ENCODE results near the gene HEATR5A.
A peak's percentile ranks its signal among the peaks of the same experiment; 100 is the strongest.
"Not testable (repeated sequence)": the region's sequence is repeated elsewhere in the genome, so short reads cannot be mapped to it uniquely, and the experiment has no call there.

The HEATR5A gene

DNA sequence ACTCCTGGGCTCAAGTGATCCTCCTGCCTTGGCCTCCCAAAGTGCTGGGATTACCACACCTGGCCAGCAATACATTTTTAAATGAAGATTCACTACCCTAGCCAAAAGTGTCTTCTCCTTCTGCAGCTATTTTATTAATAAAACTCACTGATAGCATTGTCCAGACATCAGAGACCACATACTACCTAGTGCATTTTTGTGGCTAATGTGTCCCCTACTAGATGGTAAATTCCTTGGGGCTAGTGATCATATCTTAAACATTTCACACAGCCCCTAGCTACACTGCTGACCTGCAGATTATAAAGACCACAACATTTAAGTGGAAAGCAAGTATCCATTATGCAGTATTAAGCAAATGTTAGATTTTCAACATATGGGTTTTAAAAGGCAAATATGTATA lies 19.9 kb upstream of the HEATR5A start:
- ATAC-seq (replicated peaks) = no peak
- peaks cover 5 to 31% of the 10 kb centered on the region in 2 donors for H3K36me3 Mint-ChIP-seq
- no peaks in the 10 kb centered on the region for H3K27me3 Mint-ChIP-seq
- no peak for DNase-seq
- H3K4me1 Mint-ChIP-seq = peaks cover 10 to 12% of the 10 kb centered on the region in 2 donors
- no peak overlapping the region for H3K4me3 Mint-ChIP-seq
- no peaks in the 10 kb centered on the region for H3K9me3 Mint-ChIP-seq
- no peak overlapping the region for H3K27ac Mint-ChIP-seq

DNA sequence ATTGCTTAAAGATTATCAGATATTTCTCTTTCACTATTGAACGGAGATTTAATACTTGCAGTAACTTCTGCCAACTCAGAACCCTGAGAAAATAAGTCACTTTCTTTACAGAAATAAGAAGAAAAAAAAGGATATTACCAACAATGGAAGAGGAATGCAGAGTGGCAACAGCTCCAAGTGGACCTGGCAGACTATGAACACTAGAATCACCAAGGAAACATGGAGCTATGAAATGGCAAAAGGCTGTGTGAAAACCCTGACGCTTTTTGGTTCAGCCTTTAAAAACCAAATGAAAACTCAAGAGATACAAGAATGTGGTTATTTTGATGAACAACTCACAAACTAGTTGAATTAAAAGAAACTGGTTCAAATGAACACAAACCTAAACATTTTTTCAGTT lies 19.2 kb upstream of the HEATR5A start:
- Mint-ChIP-seq H3K27ac (no peak overlapping the region), H3K9me3 (no peaks in the 10 kb centered on the region), H3K27me3 (no peaks in the 10 kb centered on the region), H3K4me1 (peaks cover 11 to 12% of the 10 kb centered on the region in 2 donors), H3K36me3 (peaks cover 5 to 34% of the 10 kb centered on the region in 2 donors), H3K4me3 (no peak overlapping the region)
- no peak for DNase-seq
- no peak for ATAC-seq (replicated peaks)

DNA sequence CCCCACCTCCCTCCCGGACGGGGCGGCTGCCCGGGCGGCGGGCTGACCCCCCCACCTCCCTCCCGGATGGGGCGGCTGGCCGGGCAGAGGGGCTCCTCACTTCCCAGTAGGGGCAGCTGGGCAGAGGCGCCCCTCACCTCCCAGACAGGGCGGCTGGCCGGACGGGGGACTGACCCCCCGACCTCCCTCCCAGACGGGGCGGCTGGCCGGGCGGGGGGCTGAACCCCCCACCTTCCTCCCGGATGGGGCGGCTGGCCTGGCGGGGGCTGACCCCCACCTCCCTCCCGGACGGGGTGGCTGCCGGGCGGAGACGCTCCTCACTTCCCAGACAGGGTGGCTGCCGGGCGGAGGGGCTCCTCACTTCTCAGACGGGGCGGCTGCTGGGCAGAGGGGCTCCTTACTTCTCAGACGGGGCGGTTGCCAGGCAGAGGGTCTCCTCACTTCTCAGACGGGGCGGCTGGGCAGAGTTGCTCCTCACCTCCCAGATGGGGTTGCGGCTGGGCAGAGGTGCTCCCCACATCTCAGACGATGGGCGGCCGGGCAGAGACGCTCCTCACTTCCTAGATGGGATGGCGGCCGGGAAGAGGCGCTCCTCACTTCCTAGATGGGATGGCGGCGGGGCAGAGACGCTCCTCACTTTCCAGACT lies 16.8 kb upstream of the HEATR5A start:
- not testable (repeated sequence) for ATAC-seq (replicated peaks); H3K27me3 Mint-ChIP-seq

DNA sequence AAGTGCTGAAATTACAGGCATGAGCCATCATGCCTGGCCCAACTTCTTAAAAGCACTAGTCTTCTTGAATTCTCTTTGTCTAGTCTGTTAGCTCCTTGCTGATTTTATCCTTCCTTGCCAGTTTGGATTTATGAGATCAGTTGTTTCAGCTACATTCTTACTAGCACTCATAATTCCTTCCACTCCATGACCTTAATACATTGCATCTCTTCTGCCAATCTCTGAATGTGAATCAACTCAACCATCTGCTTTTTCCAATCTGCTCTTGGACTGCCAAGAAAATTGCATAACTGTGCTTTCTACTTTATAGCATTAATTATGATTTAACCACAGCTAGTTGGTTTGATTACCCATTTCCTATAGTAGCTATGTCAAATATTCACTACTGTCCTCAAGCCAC lies 14.9 kb upstream of the HEATR5A start:
- no peak for DNase-seq
- Mint-ChIP-seq H3K36me3 (peaks cover 20 to 46% of the 10 kb centered on the region in 2 donors), H3K27me3 (no peaks in the 10 kb centered on the region), H3K27ac (no peak overlapping the region), H3K9me3 (peaks cover 5 to 6% of the 10 kb centered on the region in 2 donors), H3K4me3 (no peak overlapping the region), H3K4me1 (peaks cover 11 to 12% of the 10 kb centered on the region in 2 donors)
- ATAC-seq (replicated peaks) = no peak

More for the DNA sequence above, 16.8 kb upstream of the HEATR5A start:
- not testable (repeated sequence) for H3K9me3 Mint-ChIP-seq, DNase-seq, H3K27ac Mint-ChIP-seq, H3K4me3 Mint-ChIP-seq
- Mint-ChIP-seq H3K36me3 (peaks cover 8 to 36% of the 10 kb centered on the region in 2 donors), H3K4me1 (peaks cover 11 to 12% of the 10 kb centered on the region in 2 donors)

DNA sequence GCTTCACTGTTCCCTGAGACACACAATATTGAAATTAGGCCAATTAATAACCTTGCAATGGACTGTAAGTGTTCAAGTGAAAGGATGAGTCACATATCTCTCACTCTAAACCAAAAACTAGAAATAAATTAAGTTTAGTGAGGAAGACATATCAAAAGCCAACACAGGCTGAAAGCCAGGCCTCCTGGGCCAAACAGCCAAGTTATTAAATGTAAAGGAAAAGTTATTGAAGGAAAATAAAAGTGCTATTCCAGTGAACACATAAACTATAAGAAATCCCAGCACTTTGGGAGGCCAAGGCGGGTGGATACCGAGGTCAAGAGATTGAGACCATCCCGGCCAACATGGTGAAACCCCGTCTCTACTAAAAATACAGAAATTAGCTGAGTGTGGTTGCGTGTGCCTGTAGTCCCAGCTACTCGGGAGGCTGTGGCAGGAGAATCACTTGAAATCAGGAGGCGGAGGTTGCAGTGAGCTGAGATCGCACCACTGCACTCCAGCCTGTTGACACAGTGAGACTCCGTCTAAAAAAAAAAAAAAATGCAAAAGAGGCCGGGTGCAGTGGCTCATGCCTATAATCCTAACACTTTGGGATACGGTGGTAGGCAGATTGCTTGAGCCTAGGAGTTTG lies 10.4 kb upstream of the HEATR5A start:
- DNase-seq = no peak
- Mint-ChIP-seq H3K27me3 (no peaks in the 10 kb centered on the region), H3K4me3 (no peak overlapping the region), H3K9me3 (peaks cover 5 to 6% of the 10 kb centered on the region in 2 donors), H3K27ac (no peak overlapping the region), H3K36me3 (peaks cover 18 to 34% of the 10 kb centered on the region in 2 donors), H3K4me1 (peaks cover 5 to 6% of the 10 kb centered on the region in 2 donors)
- ATAC-seq (replicated peaks) = no peak

DNA sequence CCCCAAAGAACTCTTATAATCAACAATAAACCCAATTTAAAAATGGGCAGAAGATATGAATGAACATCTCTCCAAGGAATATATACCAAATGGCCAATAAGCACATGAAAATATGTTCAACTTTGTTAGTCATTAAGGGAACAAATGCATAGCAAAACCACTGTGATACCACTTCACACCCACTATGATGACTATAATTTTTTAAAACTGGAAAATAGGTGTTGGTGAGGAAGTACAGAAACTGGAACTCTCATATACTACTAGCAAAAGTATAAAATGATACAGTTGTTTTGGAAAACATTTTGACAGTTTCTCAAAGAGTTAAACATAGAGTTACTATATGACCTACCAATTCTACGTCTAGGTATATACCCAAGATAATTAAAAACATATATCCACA lies 9.4 kb upstream of the HEATR5A start:
- H3K4me3 Mint-ChIP-seq = no peak overlapping the region
- H3K36me3 Mint-ChIP-seq = peaks cover 18 to 28% of the 10 kb centered on the region in 2 donors
- no peak for DNase-seq
- H3K27me3 Mint-ChIP-seq = no peaks in the 10 kb centered on the region
- H3K27ac Mint-ChIP-seq = no peak overlapping the region
- peaks cover 5 to 6% of the 10 kb centered on the region in 2 donors for H3K9me3 Mint-ChIP-seq
- ATAC-seq (replicated peaks) = no peak
- H3K4me1 Mint-ChIP-seq = no peaks in the 10 kb centered on the region

DNA sequence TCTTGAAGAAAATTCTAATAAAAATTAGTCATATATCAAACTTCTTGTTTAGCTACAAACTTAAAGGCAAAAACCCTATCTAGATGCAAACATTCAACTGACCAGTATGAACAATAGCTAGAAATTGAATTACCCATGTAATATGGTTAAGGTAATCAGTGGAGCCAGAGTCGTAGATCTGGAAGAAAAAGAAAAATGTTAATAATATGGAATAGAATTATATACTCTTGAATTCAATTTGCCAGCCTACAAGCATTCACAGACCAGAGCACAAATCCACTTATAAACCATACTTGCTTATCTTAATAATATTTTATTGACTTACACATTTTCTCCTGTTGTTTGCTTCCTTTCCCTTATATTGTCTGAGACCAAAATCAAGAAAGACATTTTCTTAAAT lies 7.7 kb upstream of the HEATR5A start:
- Mint-ChIP-seq H3K9me3 (peaks cover 5 to 6% of the 10 kb centered on the region in 2 donors), H3K4me3 (no peak overlapping the region), H3K4me1 (no peaks in the 10 kb centered on the region), H3K27ac (no peak overlapping the region), H3K27me3 (no peaks in the 10 kb centered on the region), H3K36me3 (peaks cover 20 to 22% of the 10 kb centered on the region in 2 donors)
- no peak for ATAC-seq (replicated peaks)
- no peak for DNase-seq

DNA sequence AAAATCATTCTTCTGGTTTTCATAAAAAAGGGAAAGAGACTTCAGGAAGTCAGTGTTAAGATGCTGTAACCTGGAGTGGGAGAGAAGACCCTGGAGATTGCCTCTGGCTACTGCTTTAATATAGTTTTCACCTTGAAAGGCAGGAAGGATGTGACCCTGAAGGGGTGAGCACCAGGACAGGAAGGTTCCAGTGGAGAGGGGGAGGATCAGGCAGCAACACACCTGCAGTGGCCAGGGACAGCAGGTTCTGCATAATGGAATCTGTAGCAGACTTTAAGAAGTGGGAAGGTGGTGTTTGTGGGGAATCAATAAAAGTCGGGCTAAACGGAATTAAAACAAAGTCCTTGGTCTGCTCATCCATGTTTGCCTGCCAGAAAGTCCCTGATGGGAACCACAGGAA lies 6.3 kb upstream of the HEATR5A start:
- H3K4me3 Mint-ChIP-seq = no peak overlapping the region
- peaks cover 13% of the 10 kb centered on the region in 2 donors for H3K36me3 Mint-ChIP-seq
- H3K27ac Mint-ChIP-seq = no peak overlapping the region
- peaks cover 2 to 5% of the 10 kb centered on the region in 2 donors for H3K4me1 Mint-ChIP-seq
- no peak for ATAC-seq (replicated peaks)
- no peak for DNase-seq
- peaks cover 0 to 3% of the 10 kb centered on the region in 2 donors for H3K9me3 Mint-ChIP-seq
- H3K27me3 Mint-ChIP-seq = no peaks in the 10 kb centered on the region

DNA sequence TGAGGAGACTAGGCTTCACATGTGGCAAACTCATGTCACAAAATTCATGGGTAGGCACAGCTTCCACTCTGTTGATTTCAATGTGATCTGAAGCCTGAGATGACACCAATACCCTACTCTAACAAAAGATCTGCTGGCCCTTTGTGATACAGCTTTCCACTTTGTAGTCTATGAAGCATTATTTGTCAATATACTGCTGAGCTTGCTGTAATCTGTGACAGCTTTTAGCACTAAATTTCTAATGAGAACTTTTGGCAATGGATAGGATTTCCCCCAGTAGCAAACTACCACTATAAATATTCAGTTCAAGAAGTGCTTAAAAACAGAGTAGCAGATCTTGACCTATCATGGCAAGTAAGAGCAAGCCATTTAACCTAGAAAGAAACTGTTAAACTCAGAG lies 5.6 kb upstream of the HEATR5A start:
- DNase-seq = no peak
- H3K4me1 Mint-ChIP-seq = peaks cover 8 to 13% of the 10 kb centered on the region in 2 donors
- no peak for ATAC-seq (replicated peaks)
- H3K27ac Mint-ChIP-seq = no peak overlapping the region
- H3K27me3 Mint-ChIP-seq = no peaks in the 10 kb centered on the region
- H3K4me3 Mint-ChIP-seq = no peak overlapping the region
- H3K9me3 Mint-ChIP-seq = no peaks in the 10 kb centered on the region
- H3K36me3 Mint-ChIP-seq = peaks cover 8% of the 10 kb centered on the region in 2 donors

DNA sequence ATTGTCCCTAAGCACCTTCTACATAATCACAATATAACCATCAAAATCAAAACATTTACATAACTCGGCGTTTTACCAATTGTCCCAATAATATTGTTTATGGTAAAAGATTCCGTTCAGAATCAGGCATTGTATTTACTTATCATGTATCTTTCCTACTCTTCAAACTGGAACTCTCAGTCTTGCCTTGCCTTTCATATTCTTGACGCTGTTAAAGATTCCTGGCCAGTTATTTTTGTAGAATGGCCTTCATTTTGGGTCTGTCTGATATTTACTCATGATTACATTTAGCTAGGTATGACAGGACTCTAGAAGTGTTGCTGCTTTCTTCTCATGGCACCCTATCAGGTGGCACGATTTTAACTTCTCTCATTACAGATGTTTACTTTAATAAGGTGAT lies 850 bp upstream of the HEATR5A start:
- Mint-ChIP-seq H3K36me3 (peaks cover 4% of the 10 kb centered on the region in 2 donors), H3K27me3 (no peaks in the 10 kb centered on the region), H3K4me3 (peak overlapping the region; percentile 94 to 99), H3K27ac (peak overlapping the region; percentile 99), H3K4me1 (peaks cover 15 to 37% of the 10 kb centered on the region in 2 donors), H3K9me3 (no peaks in the 10 kb centered on the region)
- DNase-seq (no peak), ATAC-seq (replicated peaks) (no peak)

DNA sequence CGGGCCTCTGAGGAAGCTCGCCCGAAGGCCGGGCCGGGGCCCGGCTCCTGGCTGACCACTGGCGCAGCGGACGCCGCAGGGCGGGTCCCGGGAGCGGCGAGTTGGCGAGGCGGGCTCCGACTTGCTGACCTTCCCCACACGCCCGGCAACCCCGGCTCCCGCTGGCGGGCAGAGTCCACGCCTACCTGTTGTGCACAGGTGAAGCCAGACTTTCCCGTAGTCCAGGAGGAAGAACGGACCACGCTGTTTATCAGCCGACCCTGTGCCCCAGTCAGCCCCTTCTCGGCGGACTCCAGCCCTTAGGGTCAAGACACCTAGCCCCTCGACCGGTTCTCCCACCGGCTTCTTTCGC lies 407 bp downstream of the HEATR5A start:
- no peaks in the 10 kb centered on the region for H3K27me3 Mint-ChIP-seq
- no peak for DNase-seq
- peaks cover 4% of the 10 kb centered on the region in 2 donors for H3K36me3 Mint-ChIP-seq
- ATAC-seq (replicated peaks) = peak; percentile 19 to 21
- peaks cover 15 to 37% of the 10 kb centered on the region in 2 donors for H3K4me1 Mint-ChIP-seq
- no peaks in the 10 kb centered on the region for H3K9me3 Mint-ChIP-seq
- peak overlapping the region; percentile 99 for H3K27ac Mint-ChIP-seq
- peak overlapping the region; percentile 94 to 99 for H3K4me3 Mint-ChIP-seq

DNA sequence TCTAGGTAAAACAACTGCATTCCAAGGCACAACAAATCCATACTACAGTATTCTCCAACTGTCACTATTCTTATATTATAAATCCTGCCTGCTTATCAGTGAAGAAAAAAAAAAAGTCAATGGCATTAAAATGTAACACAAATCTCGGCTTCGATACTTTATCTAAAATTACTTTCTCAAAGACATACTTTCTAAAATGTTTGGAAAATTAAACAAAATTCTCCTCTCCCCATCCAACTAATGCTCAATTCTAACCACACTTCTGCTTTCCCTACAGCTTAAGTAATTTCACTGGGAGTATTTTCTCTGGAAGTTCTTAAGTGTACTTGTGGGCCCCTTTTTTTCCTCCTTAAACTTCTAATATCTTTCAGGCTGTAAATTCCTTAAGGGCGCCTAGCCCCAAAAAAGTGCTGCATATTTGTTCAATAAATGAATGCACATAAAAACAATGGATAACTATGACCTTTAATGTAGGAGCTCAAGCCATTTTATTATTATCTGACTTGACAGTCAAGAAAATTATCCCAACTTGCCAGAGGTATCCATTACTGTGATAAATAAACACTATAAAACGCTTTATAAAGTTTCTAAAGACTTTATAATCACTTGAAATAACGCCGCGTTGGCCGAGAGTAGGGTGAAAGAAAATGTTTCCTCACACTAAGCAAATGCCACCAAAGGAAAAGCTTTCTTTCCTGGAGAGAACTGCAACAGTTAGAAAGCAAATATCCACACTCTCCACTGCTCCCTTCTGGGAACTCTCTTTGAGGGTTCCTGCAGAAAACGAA lies 977 bp downstream of the HEATR5A start:
- Mint-ChIP-seq H3K4me1 (peaks cover 15 to 41% of the 10 kb centered on the region in 2 donors), H3K27ac (peak overlapping the region; percentile 16), H3K36me3 (peaks cover 4% of the 10 kb centered on the region in 2 donors), H3K9me3 (no peaks in the 10 kb centered on the region), H3K4me3 (peak overlapping the region; percentile 94 to 99), H3K27me3 (no peaks in the 10 kb centered on the region)
- ATAC-seq (replicated peaks) = no peak
- DNase-seq = no peak

DNA sequence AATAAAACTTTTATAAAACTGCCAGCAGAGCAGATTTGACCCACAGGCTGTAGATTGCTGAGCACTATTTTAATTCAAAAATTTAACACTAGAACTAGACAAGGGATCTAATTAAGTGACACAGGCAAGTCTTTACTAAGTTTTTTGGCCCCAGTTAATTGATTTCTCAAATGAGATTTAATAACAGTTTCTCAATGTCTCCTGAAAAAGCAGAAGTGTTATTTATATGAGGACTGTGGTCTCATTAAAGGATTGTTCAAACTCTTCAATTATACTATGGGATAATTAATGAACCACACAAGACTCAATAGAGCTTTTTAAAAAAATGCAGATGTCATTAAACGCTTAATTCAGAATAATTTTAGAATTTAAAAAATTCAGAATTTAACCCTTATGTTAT lies 1.9 kb downstream of the HEATR5A start:
- Mint-ChIP-seq H3K9me3 (no peaks in the 10 kb centered on the region), H3K4me3 (no peak overlapping the region), H3K36me3 (peaks cover 2 to 4% of the 10 kb centered on the region in 2 donors), H3K27me3 (no peaks in the 10 kb centered on the region), H3K4me1 (peaks cover 15 to 48% of the 10 kb centered on the region in 2 donors), H3K27ac (no peak overlapping the region)
- DNase-seq = no peak
- ATAC-seq (replicated peaks) = no peak

DNA sequence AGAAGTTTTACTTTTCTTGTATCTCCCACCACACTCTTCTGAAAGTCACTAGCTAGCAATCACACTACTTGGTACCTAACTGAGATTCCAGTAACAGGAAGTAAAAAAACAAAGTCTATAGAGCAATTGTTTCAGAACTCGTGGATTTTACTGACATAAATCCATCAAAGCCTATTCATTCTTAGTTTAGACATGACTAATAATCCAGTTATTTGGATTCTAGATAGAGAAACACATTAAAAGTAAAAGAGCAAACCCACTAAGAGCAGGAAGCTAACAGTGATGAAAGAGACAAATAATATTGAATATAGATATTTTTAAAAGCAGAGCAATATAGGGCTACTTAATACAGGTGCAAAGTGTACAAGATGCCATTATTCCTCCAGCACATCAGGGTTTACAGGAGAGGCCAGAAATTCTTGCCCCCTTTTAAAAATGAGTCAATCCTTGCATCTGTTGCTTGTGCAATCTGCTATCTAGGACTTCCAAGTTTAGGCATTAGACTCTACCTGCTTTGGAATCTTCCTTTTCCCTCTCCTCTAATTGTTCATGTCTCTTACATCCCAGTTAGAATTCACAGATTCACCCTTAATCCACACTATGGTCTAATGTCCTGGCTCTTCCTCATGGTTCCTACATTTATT lies 6.0 kb downstream of the HEATR5A start:
- ATAC-seq (replicated peaks) (no peak), DNase-seq (no peak)
- Mint-ChIP-seq H3K4me3 (no peak overlapping the region), H3K9me3 (no peaks in the 10 kb centered on the region), H3K36me3 (no peaks in the 10 kb centered on the region), H3K4me1 (peaks cover 6 to 43% of the 10 kb centered on the region in 2 donors), H3K27me3 (no peaks in the 10 kb centered on the region), H3K27ac (no peak overlapping the region)

All from stimulated activated naive B cell treated with anti-CD40 and anti-IgM and Interleukin-4, amounts not matched to agents 10 μg/mL and 1 μg/mL and 100 μg/mL, for 72 hours (primary cell).